GM12878 (cell line): ENCODE measurements around the gene TGFBI. TPM values are rescaled to one million over a fixed set of nuclear protein-coding genes. Genes with fewer than 3 reads are reported as not detected.

Experiments
- ATAC-seq: fragments of 200-7000 bp; cut with Tn5 transposase; 3 replicates; pipeline ENCODE4 v1.9.1; 2020; ENCODE audit warnings: mild to moderate bottlenecking, moderate library complexity
- BruUV-seq: library from RNA; stranded (reverse); fragments of 400-500 nt; replicated peaks from 2 replicates; lab custom pipeline; 2021; lab: Mats Ljungman, UMichigan
- CTCF ChIA-PET: fragments of 300-600 bp; sonication (Branson Sonifier 250); formaldehyde crosslinking; extraction: SDS; loops from one replicate; lab custom pipeline; 2021; ENCODE audit warnings: inconsistent platforms; lab: Yijun Ruan, JAX
- POLR2A ChIA-PET: fragments of 350-600 bp; formaldehyde crosslinking; extraction: SDS; loops from one replicate; lab custom pipeline; 2021; ENCODE audit warnings: inconsistent platforms; lab: Charles Lee
- RAD21 ChIA-PET: fragments of 300-600 bp; sonication (Branson Sonifier 250); formaldehyde crosslinking; loops from one replicate; lab custom pipeline; 2023; ENCODE audit warnings: antibody characterized with exemption; ENCODE audit not compliant: unreplicated experiment; lab: Charles Lee
- SMC1A ChIA-PET: fragments of 300-600 bp; sonication (Branson Sonifier 250); formaldehyde crosslinking; loops from one replicate; lab custom pipeline; 2023; ENCODE audit not compliant: unreplicated experiment, uncharacterized antibody; lab: Charles Lee
- DNase-seq: peaks from one replicate; pipeline ENCODE4 v3.0.0-alpha.2; 2011; ENCODE audit warnings: low read depth, low spot score
- FAIRE-seq: peaks from 3 replicates; lab custom pipeline; 2011; peaks lifted over from hg19 to GRCh38; lab: Jason Lieb, UNC
- H2AFZ ChIP-seq: 2 replicates; pipeline ENCODE4 v1.6.0; 2011; ENCODE audit warnings: low read depth, low read length, control low read depth; ENCODE audit not compliant: control insufficient read depth
- H3K27ac ChIP-seq: 2 replicates; pipeline ENCODE4 v1.5.1; 2011; ENCODE audit warnings: control low read depth; ENCODE audit not compliant: control insufficient read depth, insufficient read depth
- H3K27me3 ChIP-seq, 2 experiments: replicated peaks in 1 of 2; 2 replicates each; pipeline versions ENCODE4 v1.6.0 to v1.6.1; 2011; ENCODE audit warnings: low read length in 1 of 2; ENCODE audit not compliant: control insufficient read depth in 2 of 2, insufficient read depth in 2 of 2
- H3K36me3 ChIP-seq, 2 experiments: 2 replicates each; pipeline ENCODE4 v1.5.1; 2011; ENCODE audit warnings: low read length in 1 of 2; ENCODE audit not compliant: control insufficient read depth in 2 of 2, insufficient read depth in 2 of 2
- H3K4me1 ChIP-seq: 2 replicates; pipeline ENCODE4 v1.6.1; 2011; ENCODE audit warnings: mild to moderate bottlenecking, low read length, moderate library complexity, mixed read lengths; ENCODE audit not compliant: control insufficient read depth, insufficient read depth
- H3K4me2 ChIP-seq: 2 replicates; pipeline ENCODE4 v1.6.0; 2011; ENCODE audit warnings: control low read depth; ENCODE audit not compliant: control insufficient read depth, insufficient read depth
- H3K4me3 ChIP-seq: fragments of 200-600 bp; sonication (generic); 2 replicates; pipeline ENCODE4 v1.5.1; 2016
- H3K79me2 ChIP-seq: 2 replicates; pipeline ENCODE4 v1.6.0; 2011; ENCODE audit warnings: low read length; ENCODE audit not compliant: control insufficient read depth, insufficient read depth
- H3K9ac ChIP-seq: 2 replicates; pipeline ENCODE4 v1.8.0; 2011; ENCODE audit warnings: low read length, control low read depth, mixed read lengths; ENCODE audit not compliant: control insufficient read depth, insufficient read depth
- H3K9me3 ChIP-seq: replicated peaks from 3 replicates; pipeline ENCODE4 v1.5.1; 2011; ENCODE audit warnings: mild to moderate bottlenecking, low read length; ENCODE audit not compliant: control insufficient read depth, insufficient read depth
- H4K20me1 ChIP-seq: 2 replicates; pipeline ENCODE4 v1.6.0; 2011; ENCODE audit not compliant: control insufficient read depth, insufficient read depth
- LARP7 ChIP-seq: fragments of 450-650 bp; IDR thresholded peaks from 2 replicates; pipeline ENCODE4 v1.6.1; 2017; ENCODE audit warnings: mild to moderate bottlenecking
- TCF12 ChIP-seq: IDR thresholded peaks from 2 replicates; pipeline ENCODE4 v1.6.1; 2011; ENCODE audit warnings: low read depth, mild to moderate bottlenecking, low read length
- WGBS: methylation state at CpG from one replicate; pipeline ENCODE4 v1.1.6; 2016; ENCODE audit warnings: low lambda C conversion rate; ENCODE audit not compliant: insufficient replicate concordance, insufficient coverage; ENCODE audit errors: missing lambda C conversion rate; 5-methylcytosine and 5-hydroxymethylcytosine counted together
- in situ Hi-C: fragments of 300-500 bp; cut with MboI; formaldehyde crosslinking; loops from 9 replicates; pipeline ENCODE4 v1.14.3; 2018; ENCODE audit warnings: mixed read lengths
- intact Hi-C: fragments of 100-400 bp; cut with micrococcal nuclease; formaldehyde crosslinking; loops from one replicate; pipeline ENCODE4 v1.14.2; 2022; ENCODE audit not compliant: unreplicated experiment
- polyA plus RNA-seq, 11 experiments: library from polyadenylated mRNA; depleted of rRNA in 4 of 11; unstranded in 6 of 11; stranded (reverse) in 5 of 11; fragments of >200 nt; fragmentation: Nextera tagmentation in 4 of 11; fragmentation: Illumina TruSeq in 1 of 11; extraction: Ambion mirVana in 4 of 11; extraction: Trizol in 1 of 11; gene quantifications; 1 replicate in 1 of 11; 2 replicates in 10 of 11; pipeline versions ENCODE4 v1.2.1 to v1.2.3, GENCODE V29; 2011 to 2016; ENCODE audit warnings: inconsistent platforms in 2 of 11, missing spikeins in 2 of 11, low read depth in 1 of 11
- total RNA-seq, 4 experiments: library from RNA; depleted of rRNA in 3 of 4; stranded (reverse); fragments of >200 nt in 3 of 4; fragmentation: Illumina TruSeq in 1 of 4; extraction: Trizol in 1 of 4; gene quantifications; 2 replicates each; pipeline versions ENCODE4 v1.2.1 to v1.2.3, GENCODE V29; 2013 to 2021
- TF ChIP-seq, protein P1 (sequence below): fragments of 450-650 bp; formaldehyde crosslinking; IDR thresholded peaks from 2 replicates; pipeline ENCODE4 v1.4.0; 2022; ENCODE audit warnings: mild to moderate bottlenecking, moderate library complexity

TGFBI gene
- total and polyA plus RNA-seq, 10 of the 15 experiments (the other 5 are each of a cell fraction or from before 2014, with no cell fraction given): 0.12 to 1.8 (median 0.19) TPM

DNA sequence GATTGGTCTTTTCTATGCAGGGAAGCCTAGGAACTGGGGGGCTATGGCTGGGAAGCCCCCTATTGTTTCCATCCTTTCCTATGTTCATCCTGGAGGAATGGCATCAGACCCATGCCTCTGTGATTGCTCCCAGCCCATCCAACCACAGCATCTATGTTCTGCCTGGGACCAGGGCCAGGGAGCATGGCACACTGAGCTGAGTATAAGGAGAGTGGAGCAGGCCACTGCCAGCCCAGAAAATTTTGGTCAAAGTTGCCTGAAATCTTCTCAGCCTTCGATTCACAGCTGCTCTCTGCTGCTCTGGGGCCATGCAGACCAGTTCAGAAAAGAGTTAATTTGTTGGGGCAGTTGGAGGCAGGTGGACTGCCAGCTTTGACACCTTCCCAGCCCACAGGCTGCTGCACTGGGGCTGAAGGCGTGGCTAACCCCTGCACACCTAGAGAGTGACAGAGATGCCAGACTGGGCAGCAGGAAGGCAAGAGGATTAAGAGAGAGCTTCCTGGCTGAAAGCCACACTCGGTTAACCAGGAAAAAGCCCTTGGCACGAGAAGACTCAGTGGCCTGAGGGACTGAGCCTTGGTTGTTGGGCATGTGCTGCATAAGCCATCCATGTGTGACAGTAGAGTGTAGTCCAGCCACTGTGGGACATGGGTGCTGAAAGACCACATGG lies 12.1 kb downstream of the TGFBI start:
- peaks cover 11% of the 10 kb centered on the region for H3K4me1 ChIP-seq
- in situ Hi-C loops (no loop called here), intact Hi-C loops (no loop called here)
- no TSS peak for BruUV-seq
- RAD21 ChIA-PET: no interaction called here
- no peak overlapping the region for H3K4me2 ChIP-seq
- CTCF ChIA-PET: interaction anchor here (1.2 to 2.0 kb wide), 5 partner anchors 9 to 40 kb away, joined by 3 to 5 read pairs (median 3); no protein-coding TSS in a partner anchor
- TF ChIP-seq LARP7 (no peak), TCF12 (no peak)
- TF ChIP-seq, protein P1, sequence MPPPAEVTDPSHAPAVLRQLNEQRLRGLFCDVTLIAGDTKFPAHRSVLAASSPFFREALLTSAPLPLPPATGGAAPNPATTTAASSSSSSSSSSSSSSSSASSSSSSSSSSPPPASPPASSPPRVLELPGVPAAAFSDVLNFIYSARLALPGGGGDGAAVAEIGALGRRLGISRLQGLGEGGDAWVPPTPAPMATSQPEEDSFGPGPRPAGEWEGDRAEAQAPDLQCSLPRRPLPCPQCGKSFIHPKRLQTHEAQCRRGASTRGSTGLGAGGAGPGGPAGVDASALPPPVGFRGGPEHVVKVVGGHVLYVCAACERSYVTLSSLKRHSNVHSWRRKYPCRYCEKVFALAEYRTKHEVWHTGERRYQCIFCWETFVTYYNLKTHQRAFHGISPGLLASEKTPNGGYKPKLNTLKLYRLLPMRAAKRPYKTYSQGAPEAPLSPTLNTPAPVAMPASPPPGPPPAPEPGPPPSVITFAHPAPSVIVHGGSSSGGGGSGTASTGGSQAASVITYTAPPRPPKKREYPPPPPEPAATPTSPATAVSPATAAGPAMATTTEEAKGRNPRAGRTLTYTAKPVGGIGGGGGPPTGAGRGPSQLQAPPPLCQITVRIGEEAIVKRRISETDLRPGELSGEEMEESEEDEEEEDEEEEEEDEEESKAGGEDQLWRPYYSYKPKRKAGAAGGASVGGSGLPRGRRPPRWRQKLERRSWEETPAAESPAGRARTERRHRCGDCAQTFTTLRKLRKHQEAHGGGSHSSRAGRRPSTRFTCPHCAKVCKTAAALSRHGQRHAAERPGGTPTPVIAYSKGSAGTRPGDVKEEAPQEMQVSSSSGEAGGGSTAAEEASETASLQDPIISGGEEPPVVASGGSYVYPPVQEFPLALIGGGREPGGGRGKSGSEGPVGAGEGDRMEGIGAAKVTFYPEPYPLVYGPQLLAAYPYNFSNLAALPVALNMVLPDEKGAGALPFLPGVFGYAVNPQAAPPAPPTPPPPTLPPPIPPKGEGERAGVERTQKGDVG: no peak
- DNase-seq: no peak
- no peaks in the 10 kb centered on the region for H3K79me2 ChIP-seq
- no peak overlapping the region for H3K4me3 ChIP-seq
- FAIRE-seq: no peak
- H3K27ac ChIP-seq: no peak overlapping the region
- no peaks in the 10 kb centered on the region; the same call in 1 of the 3 replicates for H3K9me3 ChIP-seq
- no peaks in the 10 kb centered on the region for H4K20me1 ChIP-seq
- SMC1A ChIA-PET: interaction anchor here (1.3 kb wide), 1 partner anchor 17 kb away, joined by 3 read pairs; no protein-coding TSS in a partner anchor
- no peak overlapping the region for H3K9ac ChIP-seq
- H3K36me3 ChIP-seq: no peaks in the 10 kb centered on the region
- H3K27me3 ChIP-seq: peaks cover 0 to 2% of the 10 kb centered on the region in 2 experiments; a peak in 1 of 4 replicates
- POLR2A ChIA-PET: no interaction called here
- 0% methylated on average over 4 of the region's 4 CpGs for WGBS
- no peak for ATAC-seq
- no peak overlapping the region for H2AFZ ChIP-seq
